ENCODE measurements around the gene USH1G. TPM values are rescaled to one million over a fixed set of nuclear protein-coding genes. Genes with fewer than 3 reads are reported as not detected.

The USH1G gene
- total and polyA plus RNA-seq, 8 donors = 0.06 to 0.13 (median 0.12) TPM; not detected in 3

DNA sequence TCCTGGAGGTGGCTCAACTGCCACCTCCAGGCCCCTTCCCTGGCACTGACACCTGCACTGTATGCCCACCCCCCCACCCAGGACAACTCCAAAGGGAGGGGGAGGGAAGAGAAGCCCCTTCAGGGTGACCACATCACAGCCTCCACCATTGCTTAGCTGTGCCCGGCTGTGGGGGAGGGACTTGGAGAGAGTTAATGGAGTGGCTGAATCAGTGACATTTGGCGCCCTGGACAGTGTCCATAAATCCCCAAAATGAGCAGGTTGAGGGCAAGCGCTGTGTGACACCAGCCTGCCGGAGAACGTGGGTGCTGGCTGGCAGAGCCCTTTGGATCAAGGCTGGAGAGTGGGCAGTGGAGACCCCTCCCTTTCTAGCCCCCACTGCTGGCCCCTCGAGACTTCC lies 883 bp downstream of the USH1G start:
- no peak for ATAC-seq
- peaks cover 49 to 100% of the 10 kb centered on the region in 2 donors for H3K27me3 ChIP-seq

DNA sequence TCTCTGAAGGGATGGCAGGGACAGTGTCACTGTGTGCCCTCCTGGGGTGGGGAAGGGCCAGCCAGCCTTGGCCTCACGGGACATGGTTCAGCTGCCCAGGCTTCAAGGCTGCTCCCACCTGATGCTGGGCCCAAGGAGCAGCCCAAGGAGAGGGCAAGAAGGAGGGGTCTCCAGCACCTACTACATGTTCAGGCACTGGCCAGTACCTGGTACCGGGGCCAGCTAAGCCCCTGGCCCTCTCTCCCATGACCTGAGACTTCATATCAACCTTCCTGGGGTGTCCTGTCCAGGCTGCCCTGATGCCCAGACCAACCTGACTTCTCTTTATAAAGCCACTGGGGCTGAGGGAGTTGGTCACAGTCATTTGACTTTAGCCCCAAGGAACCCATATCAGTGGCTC lies 1.3 kb downstream of the USH1G start:
- no peak overlapping the region for H3K27ac ChIP-seq
- ATAC-seq (no peak), DNase-seq (no peak)
- H3K9me3 ChIP-seq = no peaks in the 10 kb centered on the region
- TF ChIP-seq, protein P1, sequence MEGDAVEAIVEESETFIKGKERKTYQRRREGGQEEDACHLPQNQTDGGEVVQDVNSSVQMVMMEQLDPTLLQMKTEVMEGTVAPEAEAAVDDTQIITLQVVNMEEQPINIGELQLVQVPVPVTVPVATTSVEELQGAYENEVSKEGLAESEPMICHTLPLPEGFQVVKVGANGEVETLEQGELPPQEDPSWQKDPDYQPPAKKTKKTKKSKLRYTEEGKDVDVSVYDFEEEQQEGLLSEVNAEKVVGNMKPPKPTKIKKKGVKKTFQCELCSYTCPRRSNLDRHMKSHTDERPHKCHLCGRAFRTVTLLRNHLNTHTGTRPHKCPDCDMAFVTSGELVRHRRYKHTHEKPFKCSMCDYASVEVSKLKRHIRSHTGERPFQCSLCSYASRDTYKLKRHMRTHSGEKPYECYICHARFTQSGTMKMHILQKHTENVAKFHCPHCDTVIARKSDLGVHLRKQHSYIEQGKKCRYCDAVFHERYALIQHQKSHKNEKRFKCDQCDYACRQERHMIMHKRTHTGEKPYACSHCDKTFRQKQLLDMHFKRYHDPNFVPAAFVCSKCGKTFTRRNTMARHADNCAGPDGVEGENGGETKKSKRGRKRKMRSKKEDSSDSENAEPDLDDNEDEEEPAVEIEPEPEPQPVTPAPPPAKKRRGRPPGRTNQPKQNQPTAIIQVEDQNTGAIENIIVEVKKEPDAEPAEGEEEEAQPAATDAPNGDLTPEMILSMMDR (IDR thresholded peaks at IDR 0.05) = no peak
- peaks cover 49 to 99% of the 10 kb centered on the region in 2 donors for H3K27me3 ChIP-seq
- H3K4me3 ChIP-seq = no peak overlapping the region
- intact Hi-C loops (cut with DNase I) = no loop called here
- peaks cover 16 to 23% of the 10 kb centered on the region in 2 donors for H3K4me1 ChIP-seq
- no peaks in the 10 kb centered on the region for H3K36me3 ChIP-seq

More for the DNA sequence above, 883 bp downstream of the USH1G start:
- Histone ChIP-seq H3K9me3 (no peaks in the 10 kb centered on the region), H3K4me1 (peaks cover 16 to 23% of the 10 kb centered on the region in 2 donors), H3K36me3 (no peaks in the 10 kb centered on the region), H3K4me3 (no peak overlapping the region), H3K27ac (no peak overlapping the region)
- DNase-seq = no peak
- TF ChIP-seq, protein P1 (IDR thresholded peaks at IDR 0.05) = no peak
- intact Hi-C loops (cut with DNase I) = no loop called here

- no peak for ATAC-seq
- H3K4me1 ChIP-seq = peaks cover 16 to 23% of the 10 kb centered on the region in 2 donors
- no peak overlapping the region for H3K27ac ChIP-seq
- no peaks in the 10 kb centered on the region for H3K9me3 ChIP-seq
- intact Hi-C loops (cut with DNase I) = no loop called here
- no peak overlapping the region for H3K4me3 ChIP-seq
- H3K27me3 ChIP-seq = peaks cover 49 to 97% of the 10 kb centered on the region in 2 donors
- no peaks in the 10 kb centered on the region for H3K36me3 ChIP-seq
- no peak for DNase-seq
- TF ChIP-seq, protein P1 (IDR thresholded peaks at IDR 0.05) = no peak
Observed at GRCh38 chr17:74921026-74921681, 1.9 kb downstream of the USH1G start.

DNA sequence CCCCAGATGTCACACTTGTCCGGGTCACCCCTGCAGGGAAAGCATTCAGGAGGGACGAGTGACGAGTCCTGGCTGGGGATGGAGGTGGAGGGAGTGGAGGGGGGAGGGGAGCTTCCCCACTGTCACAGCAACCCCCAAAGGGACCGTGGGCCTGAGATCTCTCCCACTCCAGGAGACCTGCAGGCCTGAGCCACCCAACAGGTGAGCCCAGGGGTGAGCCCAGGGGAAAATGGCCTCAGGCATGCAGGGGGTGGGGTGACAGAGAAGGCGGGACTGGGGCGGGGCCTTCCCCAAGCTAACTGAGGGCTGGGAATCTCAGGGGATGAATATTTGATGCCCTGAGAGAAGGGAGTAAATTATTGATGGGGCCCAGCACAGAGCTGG lies 2.4 kb downstream of the USH1G start:
- Histone ChIP-seq H3K4me3 (no peak overlapping the region), H3K4me1 (peaks cover 16 to 23% of the 10 kb centered on the region in 2 donors), H3K9me3 (no peaks in the 10 kb centered on the region), H3K27me3 (peaks cover 44 to 97% of the 10 kb centered on the region in 2 donors), H3K27ac (no peak overlapping the region), H3K36me3 (no peaks in the 10 kb centered on the region)
- intact Hi-C loops (cut with DNase I) = no loop called here
- DNase-seq = no peak
- TF ChIP-seq, protein P1 (IDR thresholded peaks at IDR 0.05) = no peak
- no peak for ATAC-seq

DNA sequence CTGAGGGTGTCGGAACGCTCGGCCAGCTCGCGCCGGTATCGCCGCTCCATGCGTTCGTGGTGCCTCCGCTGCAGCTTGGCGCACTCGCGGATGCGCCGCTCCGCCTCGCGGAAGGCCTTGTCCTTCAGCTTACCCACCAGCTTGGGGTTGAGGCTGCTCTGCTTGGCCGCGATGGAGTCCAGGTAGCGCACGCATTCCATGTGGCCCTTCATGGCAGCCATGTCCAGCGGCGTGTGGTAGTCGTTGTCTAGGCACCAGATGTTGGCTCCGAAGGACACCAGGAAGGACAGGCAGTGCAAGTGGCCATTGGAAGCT lies 2.8 kb downstream of the USH1G start:
- no peak for DNase-seq
- ATAC-seq = no peak
- H3K36me3 ChIP-seq = no peaks in the 10 kb centered on the region
- H3K27me3 ChIP-seq = peaks cover 41 to 97% of the 10 kb centered on the region in 2 donors
- no peak overlapping the region for H3K4me3 ChIP-seq
- TF ChIP-seq, protein P1 (IDR thresholded peaks at IDR 0.05) = no peak
- H3K4me1 ChIP-seq = peaks cover 16 to 23% of the 10 kb centered on the region in 2 donors
- intact Hi-C loops (cut with DNase I) = no loop called here
- no peak overlapping the region for H3K27ac ChIP-seq
- H3K9me3 ChIP-seq = no peaks in the 10 kb centered on the region

Data from left lung (tissue), 10 donors.